Measurements from ENCODE around the gene TRAF4. TPM values are rescaled to one million over a fixed set of nuclear protein-coding genes. Genes with fewer than 3 reads are reported as not detected.
A peak's percentile ranks its signal among the peaks of the same experiment; 100 is the strongest.

Gene TRAF4
- total RNA-seq, 4 donors from 2014 or later, result 25.0 to 39.8 (median 33.0) TPM

DNA sequence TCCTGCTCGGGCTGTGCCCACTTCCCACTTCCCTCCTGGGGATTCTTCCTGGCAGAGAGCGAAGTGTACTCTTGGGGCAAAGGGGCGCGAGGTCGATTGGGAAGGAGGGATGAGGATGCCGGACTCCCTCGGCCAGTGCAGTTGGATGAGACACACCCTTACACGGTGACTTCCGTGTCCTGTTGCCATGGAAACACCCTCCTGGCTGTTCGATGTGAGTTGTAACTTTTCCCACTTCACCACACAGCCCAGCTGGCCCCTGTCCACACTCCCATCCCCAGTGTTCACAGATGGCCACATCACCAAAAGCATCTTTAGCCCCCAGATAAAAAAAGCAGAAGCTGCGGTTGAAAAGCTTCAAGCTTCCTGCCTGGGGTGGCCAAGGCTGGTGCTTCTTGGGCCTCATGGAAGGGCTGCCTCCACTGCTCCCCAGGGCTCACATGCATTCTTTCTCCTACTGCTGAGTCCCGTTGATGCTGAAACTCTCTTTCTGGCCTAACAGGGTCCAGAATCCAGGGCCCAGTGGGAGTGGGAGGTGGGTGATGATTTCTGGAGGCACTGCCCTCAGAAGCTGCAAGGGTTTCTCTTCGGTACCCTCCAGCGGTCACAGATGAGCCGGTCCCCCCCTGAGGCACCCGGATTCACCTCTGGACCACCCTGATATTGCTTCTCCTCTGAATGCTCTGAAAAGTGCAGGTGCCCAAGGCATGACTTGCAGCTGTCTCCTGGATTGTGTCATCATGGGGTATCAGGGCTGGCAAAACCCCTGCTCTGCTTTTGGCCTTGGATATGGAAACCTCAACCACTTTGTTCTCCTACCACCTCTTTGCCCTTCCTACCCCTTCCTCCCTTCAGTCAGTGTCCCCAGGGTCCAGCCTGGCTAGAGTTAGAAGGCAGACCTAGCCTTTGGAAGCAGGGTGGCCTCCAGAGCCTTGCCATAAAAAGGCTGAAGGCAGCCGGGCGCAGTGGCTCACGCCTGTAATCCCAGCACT, 2.2 kb upstream of the TRAF4 start:
- no peak for DNase-seq
- Histone ChIP-seq H3K4me1 (peaks cover 20 to 69% (median 35%) of the 10 kb centered on the region in 3 donors), H3K27me3 (no peaks in the 10 kb centered on the region), H3K27ac (no peak overlapping the region), H3K36me3 (no peaks in the 10 kb centered on the region), H3K4me3 (no peak overlapping the region), H3K9me3 (no peaks in the 10 kb centered on the region)
- 43 to 81% methylated on average over 9 to 13 of the region's 19 CpGs for WGBS, 2 donors
- intact Hi-C loops (cut with DNase I), result no loop called here
- TF ChIP-seq POLR2A (IDR thresholded peaks at IDR 0.05), result no peak
- TF ChIP-seq, protein P1, sequence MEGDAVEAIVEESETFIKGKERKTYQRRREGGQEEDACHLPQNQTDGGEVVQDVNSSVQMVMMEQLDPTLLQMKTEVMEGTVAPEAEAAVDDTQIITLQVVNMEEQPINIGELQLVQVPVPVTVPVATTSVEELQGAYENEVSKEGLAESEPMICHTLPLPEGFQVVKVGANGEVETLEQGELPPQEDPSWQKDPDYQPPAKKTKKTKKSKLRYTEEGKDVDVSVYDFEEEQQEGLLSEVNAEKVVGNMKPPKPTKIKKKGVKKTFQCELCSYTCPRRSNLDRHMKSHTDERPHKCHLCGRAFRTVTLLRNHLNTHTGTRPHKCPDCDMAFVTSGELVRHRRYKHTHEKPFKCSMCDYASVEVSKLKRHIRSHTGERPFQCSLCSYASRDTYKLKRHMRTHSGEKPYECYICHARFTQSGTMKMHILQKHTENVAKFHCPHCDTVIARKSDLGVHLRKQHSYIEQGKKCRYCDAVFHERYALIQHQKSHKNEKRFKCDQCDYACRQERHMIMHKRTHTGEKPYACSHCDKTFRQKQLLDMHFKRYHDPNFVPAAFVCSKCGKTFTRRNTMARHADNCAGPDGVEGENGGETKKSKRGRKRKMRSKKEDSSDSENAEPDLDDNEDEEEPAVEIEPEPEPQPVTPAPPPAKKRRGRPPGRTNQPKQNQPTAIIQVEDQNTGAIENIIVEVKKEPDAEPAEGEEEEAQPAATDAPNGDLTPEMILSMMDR (IDR thresholded peaks at IDR 0.05), result no peak

DNA sequence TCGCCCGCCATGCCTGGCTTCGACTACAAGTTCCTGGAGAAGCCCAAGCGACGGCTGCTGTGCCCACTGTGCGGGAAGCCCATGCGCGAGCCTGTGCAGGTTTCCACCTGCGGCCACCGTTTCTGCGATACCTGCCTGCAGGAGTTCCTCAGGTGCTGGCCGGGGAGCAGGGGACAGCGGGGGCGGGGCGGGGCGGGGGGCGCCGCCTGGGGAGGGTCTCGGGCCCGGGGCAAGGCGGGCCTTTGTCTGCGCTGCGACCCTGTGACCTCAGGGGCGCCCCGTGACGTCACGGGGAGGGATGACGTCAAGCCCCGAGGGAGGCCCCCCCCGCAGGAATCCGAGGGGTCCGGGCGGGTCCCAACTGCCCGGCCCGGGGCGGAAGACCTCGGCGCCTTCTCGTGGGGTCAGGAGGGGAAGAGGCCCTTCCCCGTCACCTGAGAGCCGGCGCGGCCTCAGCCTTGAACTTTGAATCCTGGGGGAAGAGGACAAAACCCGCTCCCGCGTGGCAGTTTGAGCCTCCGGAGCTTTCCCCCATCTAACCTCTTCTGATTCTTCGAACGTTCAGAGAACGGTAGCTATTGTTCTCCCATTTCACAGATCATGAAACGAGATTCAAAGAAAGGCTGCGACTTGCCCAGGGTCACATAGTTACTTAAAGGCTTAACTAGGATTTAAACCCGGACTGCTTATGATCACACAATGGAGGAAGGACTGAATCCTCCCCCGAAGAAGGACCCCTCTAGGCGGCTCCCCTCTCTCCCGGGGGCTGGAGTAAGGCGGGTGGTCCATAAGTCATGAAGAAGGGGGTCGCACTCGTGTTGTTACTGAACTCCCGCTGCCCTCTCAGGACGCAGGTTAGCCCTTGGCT, 527 bp downstream of the TRAF4 start:
- WGBS, 2 donors, result 1% methylated on average over 22 of the region's 61 CpGs; no CpG with 5 or more reads in 1 of the 2 donors

DNA sequence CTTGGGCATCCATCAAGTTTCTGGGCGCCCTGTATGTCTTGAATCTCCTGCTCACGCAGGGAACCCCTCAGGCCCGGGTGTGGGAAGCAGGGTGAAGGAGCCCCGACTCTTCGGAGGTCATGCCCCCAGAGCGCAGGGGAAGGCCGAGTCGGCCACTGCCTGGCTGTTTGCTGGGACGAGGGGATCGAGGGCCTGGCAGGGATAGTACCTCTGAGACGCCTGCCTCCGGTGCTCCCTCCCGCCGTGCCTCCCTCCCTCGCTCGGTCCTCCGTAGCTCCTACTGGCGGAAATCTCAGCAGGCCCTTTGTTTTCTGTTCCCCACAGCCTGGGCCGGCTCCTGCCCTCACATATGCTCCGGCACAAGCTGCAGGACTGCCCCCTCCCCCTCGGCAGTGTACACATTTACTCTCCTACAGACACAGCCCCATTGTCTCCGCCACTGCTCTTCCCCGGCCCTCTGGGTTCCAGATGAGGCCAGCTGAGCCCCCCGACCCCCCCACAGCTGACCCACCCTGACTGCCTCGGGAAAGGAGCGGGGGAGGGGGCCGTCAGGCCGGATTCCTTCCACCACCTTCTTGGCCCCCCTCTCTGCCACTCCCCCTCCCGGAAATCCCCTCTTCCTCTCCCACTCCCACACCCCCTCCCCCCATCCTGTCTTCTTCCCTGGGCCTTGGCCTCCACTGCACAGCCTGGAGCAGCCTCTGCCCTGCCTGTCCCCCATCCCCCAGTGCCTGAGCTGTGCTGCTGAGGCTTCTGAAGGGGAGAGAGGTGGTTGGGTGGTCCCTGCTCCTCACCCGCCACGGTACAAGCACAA, 1.4 kb downstream of the TRAF4 start:
- peaks cover 53 to 93% (median 61%) of the 10 kb centered on the region in 3 donors for H3K4me1 ChIP-seq
- WGBS, 2 donors, result 1 to 3% methylated on average over 23 to 29 of the region's 31 CpGs
- intact Hi-C loops (cut with DNase I), result no loop called here

More for the DNA sequence above, 527 bp downstream of the TRAF4 start:
- H3K9me3 ChIP-seq, result no peaks in the 10 kb centered on the region
- intact Hi-C loops (cut with DNase I), result no loop called here
- H3K4me3 ChIP-seq, result peak overlapping the region; percentile 56 to 97 (median 64)
- H3K4me1 ChIP-seq, result peaks cover 46 to 85% (median 54%) of the 10 kb centered on the region in 3 donors
- H3K27me3 ChIP-seq, result no peaks in the 10 kb centered on the region
- H3K36me3 ChIP-seq, result peaks cover 7 to 21% (median 17%) of the 10 kb centered on the region in 3 donors
- peak overlapping the region; percentile 94 to 99 (median 98) for H3K27ac ChIP-seq
- TF ChIP-seq, protein P1 (IDR thresholded peaks at IDR 0.05), result no peak
- no peak for TF ChIP-seq POLR2A (IDR thresholded peaks at IDR 0.05)
- no peak for DNase-seq

DNA sequence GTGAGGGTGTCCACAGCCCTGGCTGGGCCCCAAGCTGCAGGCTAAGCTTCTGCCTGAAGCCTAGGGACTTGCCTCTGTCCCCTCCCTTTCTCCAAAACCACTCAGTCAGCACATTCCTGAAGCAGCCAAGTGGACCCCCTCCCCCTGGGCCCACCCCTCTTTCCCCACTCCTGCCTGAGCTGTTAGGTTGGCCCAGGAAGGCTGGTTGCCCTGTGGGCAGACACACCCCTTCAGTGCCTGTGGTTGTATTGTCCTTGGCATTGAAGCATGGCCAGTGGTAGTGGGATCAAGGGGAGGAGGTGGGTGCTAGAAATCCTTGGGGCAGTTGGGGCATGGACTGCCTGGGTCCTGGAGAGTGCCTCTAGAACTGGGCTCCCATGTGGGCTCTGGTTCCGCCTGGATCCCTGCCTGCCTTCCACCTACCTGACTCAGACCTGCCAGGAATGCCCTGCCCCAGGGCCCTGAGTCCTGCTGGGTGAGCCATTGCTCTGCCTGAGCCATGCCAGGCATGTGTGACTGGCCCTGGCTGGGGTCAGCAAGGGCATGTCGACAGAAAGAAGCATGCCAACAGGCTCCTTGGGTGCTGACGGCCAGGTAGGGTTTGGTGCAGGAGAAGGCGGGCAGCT, 2.1 kb downstream of the TRAF4 start:
- Histone ChIP-seq H3K4me1 (peaks cover 59 to 96% (median 66%) of the 10 kb centered on the region in 3 donors), H3K27me3 (no peaks in the 10 kb centered on the region), H3K4me3 (peak overlapping the region; percentile 56 to 97 (median 64)), H3K36me3 (peaks cover 7 to 24% (median 22%) of the 10 kb centered on the region in 3 donors), H3K9me3 (no peaks in the 10 kb centered on the region), H3K27ac (peak overlapping the region; percentile 94 to 99 (median 98))
- intact Hi-C loops (cut with DNase I), result no loop called here
- no peak for TF ChIP-seq POLR2A (IDR thresholded peaks at IDR 0.05)
- TF ChIP-seq, protein P1 (IDR thresholded peaks at IDR 0.05), result no peak
- DNase-seq, result no peak
- 55 to 60% methylated on average over 1 to 3 of the region's 4 CpGs for WGBS, 2 donors

More for the DNA sequence above, 1.4 kb downstream of the TRAF4 start:
- Histone ChIP-seq H3K27me3 (no peaks in the 10 kb centered on the region), H3K9me3 (no peaks in the 10 kb centered on the region), H3K27ac (peak overlapping the region; percentile 94 to 99 (median 98)), H3K4me3 (peak overlapping the region; percentile 56 to 97 (median 64)), H3K36me3 (peaks cover 7 to 24% (median 22%) of the 10 kb centered on the region in 3 donors)
- no peak for DNase-seq
- peak in 1 of 4 donors; percentile 26 for TF ChIP-seq POLR2A (IDR thresholded peaks at IDR 0.05)
- TF ChIP-seq, protein P1 (IDR thresholded peaks at IDR 0.05), result no peak

All from esophagus squamous epithelium (tissue), 5 donors.